Activated T-cell treated with anti-CD3 and anti-CD28 coated beads, Interleukin-2, amount 50 U/mL, for 24 hours (primary cell): ENCODE data around the gene WHRN.

ENCODE experiments used
- DNase-seq: peaks from one replicate; pipeline ENCODE4 v3.0.0-alpha.2; 2020
- H3K27ac Mint-ChIP-seq: 2 replicates; pipeline ENCODE4 v1.8.0; 2020; ENCODE audit warnings: mild to moderate bottlenecking, mixed read lengths
- H3K27me3 Mint-ChIP-seq: 2 replicates; pipeline ENCODE4 v1.8.0; 2020; ENCODE audit warnings: mixed read lengths
- H3K36me3 Mint-ChIP-seq: 2 replicates; pipeline ENCODE4 v1.8.0; 2020; ENCODE audit warnings: low read depth, mixed read lengths
- H3K4me1 Mint-ChIP-seq: 2 replicates; pipeline ENCODE4 v1.8.0; 2020; ENCODE audit warnings: low read depth, mixed read lengths
- H3K4me3 Mint-ChIP-seq: 2 replicates; pipeline ENCODE4 v1.8.0; 2020; ENCODE audit warnings: mild to moderate bottlenecking, moderate library complexity, mixed read lengths
- H3K9me3 Mint-ChIP-seq: 2 replicates; pipeline ENCODE4 v1.8.0; 2020; ENCODE audit warnings: mixed read lengths

WHRN gene

DNA sequence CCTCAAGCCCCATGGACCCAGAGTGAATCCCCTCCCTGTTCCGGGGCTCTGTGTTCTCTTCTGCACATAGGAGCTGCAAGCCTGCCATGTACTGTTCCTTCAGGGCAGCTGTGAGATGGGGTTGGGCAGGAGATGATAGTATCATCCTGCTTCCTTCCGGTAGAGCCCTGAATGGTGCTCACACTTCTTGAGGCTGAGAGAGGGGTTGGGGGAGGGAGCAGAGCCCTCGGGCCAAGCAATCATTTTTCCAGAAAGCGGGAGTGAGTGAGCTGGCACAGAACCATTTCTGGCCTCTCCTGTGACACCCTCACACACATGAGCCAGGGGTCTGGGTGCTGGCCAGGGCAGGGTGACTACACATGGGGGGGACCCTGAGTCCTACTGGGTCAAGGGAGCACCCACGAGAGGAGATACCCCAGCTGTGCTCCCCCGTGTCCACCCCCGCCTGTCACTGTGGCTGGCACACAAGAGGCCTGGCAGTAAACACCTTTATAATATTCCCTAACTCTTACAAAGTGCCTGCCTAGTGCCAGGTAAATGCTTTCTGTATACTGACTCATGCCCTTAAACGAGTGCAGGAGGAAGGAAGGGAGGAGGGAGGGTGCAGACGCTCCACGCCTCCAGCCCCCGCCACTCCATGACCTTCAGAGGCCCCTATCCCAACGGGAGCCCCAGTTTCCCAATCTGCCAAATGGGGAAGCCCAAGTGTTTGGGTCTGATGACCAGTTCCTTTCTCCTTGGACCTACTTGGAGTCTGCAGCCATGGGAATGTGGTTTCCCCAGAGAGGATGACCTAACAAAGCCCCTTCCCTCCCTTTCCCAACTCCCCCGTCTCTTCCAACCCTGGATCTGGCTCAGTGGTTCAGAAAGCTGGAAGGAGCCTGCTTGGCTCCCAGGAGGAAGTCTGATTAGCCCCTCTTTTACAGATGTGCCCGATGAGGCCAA lies 133.0 kb downstream of the WHRN start:
- Mint-ChIP-seq H3K9me3 (no peaks in the 10 kb centered on the region), H3K27me3 (no peaks in the 10 kb centered on the region), H3K36me3 (peaks cover 93% of the 10 kb centered on the region), H3K4me1 (peaks cover 89% of the 10 kb centered on the region), H3K4me3 (peak overlapping the region; percentile 70), H3K27ac (peak overlapping the region; percentile 97)
- DNase-seq = peak; percentile 66

DNA sequence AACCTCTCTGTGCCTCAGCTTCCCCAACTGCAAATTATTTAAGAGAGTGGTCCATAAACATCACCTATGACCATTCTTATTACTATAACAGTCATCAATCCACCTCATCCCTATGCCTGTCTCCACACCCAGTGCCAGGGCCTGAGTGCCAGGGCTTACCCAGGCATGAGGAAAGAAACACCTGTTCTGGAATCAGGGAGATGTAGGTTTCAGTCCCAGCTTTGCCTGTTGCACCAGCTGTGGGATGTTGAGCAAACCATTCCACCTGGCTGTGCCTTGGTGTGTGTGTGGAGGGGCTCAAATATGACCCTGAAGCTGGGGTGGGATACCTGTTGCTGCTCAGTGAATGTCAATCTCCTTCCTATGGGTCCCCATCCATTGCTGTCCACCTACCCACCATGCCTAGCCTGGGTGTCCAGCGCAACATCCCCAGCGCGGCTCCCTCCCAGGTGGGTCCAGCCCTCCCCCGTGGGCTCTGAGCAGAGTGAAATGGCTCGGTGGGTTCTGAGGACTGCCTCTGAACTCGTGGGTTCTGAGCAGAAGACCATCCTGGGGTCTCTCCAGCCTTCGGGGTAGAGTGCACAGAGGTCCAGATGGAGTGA lies 133.8 kb downstream of the WHRN start:
- peak overlapping the region; percentile 70 for H3K4me3 Mint-ChIP-seq
- no peaks in the 10 kb centered on the region for H3K27me3 Mint-ChIP-seq
- no peaks in the 10 kb centered on the region for H3K9me3 Mint-ChIP-seq
- H3K4me1 Mint-ChIP-seq = peaks cover 89% of the 10 kb centered on the region
- peaks cover 91% of the 10 kb centered on the region for H3K36me3 Mint-ChIP-seq
- no peak for DNase-seq
- H3K27ac Mint-ChIP-seq = peak overlapping the region; percentile 97

DNA sequence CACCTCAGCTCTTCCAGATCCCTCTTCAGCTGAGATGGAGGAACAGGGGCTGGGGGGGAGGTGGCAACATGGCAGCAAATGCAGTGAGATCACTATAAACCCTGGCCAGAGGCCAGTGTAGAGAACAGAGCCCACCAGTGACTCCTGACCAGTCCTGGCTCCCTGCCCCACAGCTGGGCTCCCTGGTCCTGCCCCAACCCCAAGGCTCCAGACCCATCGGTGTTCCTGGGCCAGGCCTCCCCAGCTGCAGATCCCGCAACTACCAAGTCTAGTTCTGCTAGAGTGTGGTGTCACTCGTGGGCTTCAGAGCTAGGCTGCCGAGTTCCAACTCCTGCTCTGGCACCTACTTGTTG lies 134.3 kb downstream of the WHRN start:
- H3K27ac Mint-ChIP-seq = peak overlapping the region; percentile 97
- peaks cover 93% of the 10 kb centered on the region for H3K36me3 Mint-ChIP-seq
- H3K4me3 Mint-ChIP-seq = no peak overlapping the region
- no peaks in the 10 kb centered on the region for H3K27me3 Mint-ChIP-seq
- DNase-seq = no peak
- H3K4me1 Mint-ChIP-seq = peaks cover 92% of the 10 kb centered on the region
- no peaks in the 10 kb centered on the region for H3K9me3 Mint-ChIP-seq

DNA sequence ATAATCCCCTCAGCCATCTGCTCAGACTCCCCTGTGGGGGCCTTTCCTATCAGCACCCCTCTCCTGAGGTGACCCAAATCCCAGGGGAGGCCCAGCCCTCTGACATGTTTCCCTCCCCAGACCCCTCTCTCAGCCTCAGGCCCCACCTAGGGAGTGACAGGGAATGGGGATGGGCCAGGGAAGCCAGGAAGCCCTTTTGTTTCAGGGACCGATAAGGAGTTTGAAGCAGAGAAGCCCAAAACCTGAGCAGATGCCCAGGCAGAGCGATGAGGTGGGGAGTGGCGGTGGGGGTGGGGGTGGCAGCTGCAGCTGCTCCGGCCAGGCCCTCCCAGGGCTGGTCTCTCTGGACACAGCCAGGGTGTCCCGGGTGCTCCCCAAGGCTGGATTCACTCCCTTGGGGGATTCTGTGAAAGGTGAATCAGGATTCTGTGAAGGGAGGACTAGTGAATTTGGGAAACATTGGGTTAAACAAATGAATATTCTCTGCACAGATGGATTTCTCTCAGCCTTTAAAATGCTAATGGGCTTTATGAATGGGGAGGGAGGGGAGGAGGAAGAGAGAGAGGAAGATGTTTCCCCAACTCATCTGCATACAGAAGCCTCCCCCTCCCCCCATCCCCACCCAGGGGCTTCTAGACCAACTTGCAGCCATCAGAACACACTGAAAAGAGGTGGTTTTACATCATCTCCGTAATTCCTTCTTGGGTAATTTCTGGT lies 134.9 kb downstream of the WHRN start:
- Mint-ChIP-seq H3K9me3 (no peaks in the 10 kb centered on the region), H3K4me1 (peaks cover 92% of the 10 kb centered on the region)

DNA sequence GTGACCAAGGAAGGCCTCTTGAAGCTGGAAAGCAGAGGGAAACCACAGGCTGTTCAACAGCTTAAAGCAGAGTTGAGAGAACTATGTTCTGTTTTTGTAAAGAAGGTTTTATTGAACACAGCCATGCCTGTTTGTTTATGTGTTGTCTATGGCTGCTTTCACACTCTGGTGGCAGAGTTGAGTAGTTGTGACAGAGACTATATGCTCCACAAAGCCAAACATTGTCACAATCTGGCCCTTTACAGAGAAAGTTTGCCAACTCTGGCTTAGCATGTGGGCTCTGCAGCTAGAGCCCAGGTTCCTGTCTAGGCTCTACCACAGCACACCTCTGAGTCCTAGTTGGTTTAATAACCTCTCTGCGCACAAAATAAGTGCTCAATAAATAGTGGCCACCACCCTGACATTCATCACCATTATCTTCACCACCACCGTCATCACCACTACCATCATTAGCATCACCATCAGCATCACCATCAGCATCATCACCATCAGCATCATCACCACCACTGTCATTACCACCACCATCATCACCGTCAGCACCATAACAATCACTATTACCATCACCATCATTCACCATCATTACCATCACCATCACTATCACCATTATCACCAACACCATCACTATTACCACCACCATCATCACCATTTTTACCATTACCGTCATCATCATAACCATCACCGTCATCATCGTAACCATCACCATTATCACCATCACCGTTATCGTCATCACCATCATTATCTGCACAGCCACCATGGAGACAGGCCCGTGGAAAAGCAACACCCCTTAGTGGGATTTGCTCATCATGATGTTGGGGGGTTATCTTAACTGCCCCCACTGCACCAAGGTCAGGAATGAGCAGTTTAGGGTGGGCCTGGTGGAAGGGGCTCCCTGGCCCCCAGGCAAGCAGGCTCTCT lies 135.8 kb downstream of the WHRN start:
- Mint-ChIP-seq H3K36me3 (peaks cover 93% of the 10 kb centered on the region), H3K4me3 (no peak overlapping the region), H3K9me3 (no peaks in the 10 kb centered on the region), H3K4me1 (peaks cover 91% of the 10 kb centered on the region), H3K27me3 (no peaks in the 10 kb centered on the region), H3K27ac (peak overlapping the region; percentile 72)
- DNase-seq = no peak

More for the DNA sequence above, 134.9 kb downstream of the WHRN start:
- no peak for DNase-seq
- H3K36me3 Mint-ChIP-seq = peaks cover 94% of the 10 kb centered on the region
- H3K27me3 Mint-ChIP-seq = no peaks in the 10 kb centered on the region
- H3K27ac Mint-ChIP-seq = peak overlapping the region; percentile 97
- no peak overlapping the region for H3K4me3 Mint-ChIP-seq

DNA sequence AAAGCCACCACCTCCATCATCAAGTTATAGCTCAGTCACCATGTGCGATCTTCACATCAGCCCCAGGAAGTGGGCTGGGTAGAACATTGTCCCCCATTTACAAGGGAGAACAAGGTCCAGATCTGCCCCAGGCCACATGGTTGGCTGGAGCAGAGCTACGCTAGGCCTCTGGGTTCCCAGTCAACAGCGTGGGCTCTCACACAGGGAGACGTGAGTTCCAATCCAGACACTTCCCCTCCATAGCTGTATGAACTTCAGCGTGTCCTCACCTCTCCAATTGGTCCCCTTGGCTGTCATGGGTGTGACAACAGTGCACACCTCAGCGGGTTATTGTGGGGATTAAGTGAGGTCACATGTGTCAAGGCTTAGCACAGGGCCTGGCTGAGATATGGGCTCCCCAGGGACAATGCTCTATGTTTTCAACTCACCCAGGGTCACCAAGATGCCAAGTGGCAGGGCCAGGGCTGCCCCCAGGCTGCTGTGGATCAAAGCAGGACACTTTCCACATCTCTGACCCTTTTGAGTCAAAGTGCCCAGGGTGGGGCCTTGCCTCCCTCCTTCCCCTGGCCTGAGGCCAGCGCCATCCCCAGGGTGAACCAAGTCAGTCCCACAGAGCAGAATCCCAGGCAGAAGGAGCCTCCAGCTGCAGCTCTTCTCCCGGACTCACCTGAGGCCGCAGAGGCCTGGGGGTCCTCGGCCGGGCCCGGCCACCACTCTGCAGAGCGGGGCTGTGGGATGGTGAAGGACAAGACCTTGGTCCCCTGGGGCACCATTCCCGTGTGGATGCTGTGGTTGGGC lies 137.3 kb downstream of the WHRN start:
- H3K4me3 Mint-ChIP-seq = no peak overlapping the region
- H3K27ac Mint-ChIP-seq = peak overlapping the region; percentile 92
- H3K36me3 Mint-ChIP-seq = peaks cover 93% of the 10 kb centered on the region

DNA sequence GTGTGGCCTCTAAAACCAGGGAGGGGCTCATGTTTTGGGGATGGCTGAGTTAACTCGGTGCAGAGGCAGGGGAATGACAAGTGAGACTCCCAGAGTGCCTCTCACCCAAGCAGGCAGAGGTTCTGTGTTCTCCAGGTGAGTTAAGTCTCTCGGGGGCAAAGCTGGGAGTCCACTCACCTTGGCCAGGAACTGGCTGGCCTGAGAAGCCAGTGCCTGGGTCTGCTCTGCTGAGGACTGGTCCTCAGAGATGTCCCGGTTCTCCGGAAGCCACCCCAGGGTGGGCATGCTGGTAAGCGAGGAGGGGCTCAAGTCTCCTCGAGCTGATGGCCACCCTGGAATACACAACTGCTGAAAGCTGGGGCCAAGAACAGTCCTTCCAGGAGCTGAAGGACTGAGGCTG lies 137.9 kb downstream of the WHRN start:
- H3K27ac Mint-ChIP-seq = peak overlapping the region; percentile 92
- no peak for DNase-seq
- no peaks in the 10 kb centered on the region for H3K9me3 Mint-ChIP-seq
- H3K36me3 Mint-ChIP-seq = peaks cover 93% of the 10 kb centered on the region
- peaks cover 92% of the 10 kb centered on the region for H3K4me1 Mint-ChIP-seq
- peak overlapping the region; percentile 21 for H3K4me3 Mint-ChIP-seq
- H3K27me3 Mint-ChIP-seq = no peaks in the 10 kb centered on the region

More for the DNA sequence above, 137.3 kb downstream of the WHRN start:
- Mint-ChIP-seq H3K27me3 (no peaks in the 10 kb centered on the region), H3K9me3 (no peaks in the 10 kb centered on the region), H3K4me1 (peaks cover 92% of the 10 kb centered on the region)
- no peak for DNase-seq

DNA sequence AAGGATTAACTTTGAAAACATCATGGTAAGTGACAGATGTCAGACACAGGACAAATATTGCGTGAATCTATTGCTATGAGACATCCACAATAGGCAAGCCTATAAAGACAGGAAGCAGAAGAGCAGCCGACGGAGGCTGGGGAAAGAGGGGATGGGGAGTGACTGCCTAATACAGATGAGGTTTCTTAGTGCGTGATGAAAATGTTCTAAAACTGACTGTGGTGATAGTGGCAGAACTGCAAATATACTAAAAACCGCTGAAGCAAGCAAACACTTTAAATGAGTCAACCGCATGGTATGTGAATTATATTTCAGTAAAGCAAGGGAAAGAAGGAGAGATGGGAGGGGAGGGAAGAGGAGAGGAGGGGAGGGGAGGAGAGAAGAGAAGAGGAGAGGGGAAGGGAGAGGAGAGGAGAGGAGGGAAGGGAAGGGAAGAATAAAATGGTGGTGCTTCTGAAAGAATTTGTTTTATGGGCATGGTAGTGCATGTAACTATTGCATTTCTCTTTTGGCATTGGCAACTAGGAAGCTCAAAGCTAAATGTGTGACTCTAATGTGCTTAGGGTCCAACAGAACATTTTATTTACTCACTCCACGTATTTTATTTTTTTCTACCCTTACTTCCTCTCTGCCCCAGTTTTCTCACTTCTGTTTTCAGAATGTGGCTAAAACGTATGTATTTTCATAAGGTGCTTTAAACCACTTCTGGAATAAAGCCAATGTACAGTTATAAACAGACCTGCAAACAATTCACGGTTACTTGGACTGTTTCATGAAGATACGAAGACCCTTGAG lies 138.7 kb downstream of the WHRN start:
- Mint-ChIP-seq H3K27me3 (no peaks in the 10 kb centered on the region), H3K4me1 (peaks cover 88% of the 10 kb centered on the region), H3K36me3 (peaks cover 93% of the 10 kb centered on the region), H3K4me3 (peak overlapping the region; percentile 21), H3K9me3 (no peaks in the 10 kb centered on the region), H3K27ac (peak overlapping the region; percentile 92)
- DNase-seq = no peak

DNA sequence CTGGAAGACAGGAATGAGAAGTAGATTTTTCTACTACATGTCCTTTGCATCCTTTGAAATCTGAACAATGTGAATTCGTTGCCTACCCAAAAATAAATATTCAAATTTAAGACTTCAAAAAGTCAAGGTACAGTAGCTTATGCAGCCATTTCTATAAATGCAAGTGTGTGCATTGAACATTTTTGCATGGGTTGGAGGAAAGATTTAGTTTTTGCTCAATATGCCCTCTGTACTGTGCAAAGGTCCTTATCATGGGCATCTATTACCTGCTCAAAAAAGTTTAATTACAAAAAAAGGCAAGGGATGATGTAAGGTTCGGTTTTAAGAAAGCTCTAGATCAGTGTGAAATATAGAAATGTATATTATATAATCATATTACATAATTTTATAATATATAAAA lies 140.1 kb downstream of the WHRN start:
- H3K9me3 Mint-ChIP-seq = no peaks in the 10 kb centered on the region
- peaks cover 89% of the 10 kb centered on the region for H3K4me1 Mint-ChIP-seq
- no peak overlapping the region for H3K4me3 Mint-ChIP-seq
- peak overlapping the region; percentile 94 for H3K27ac Mint-ChIP-seq
- DNase-seq = no peak
- H3K36me3 Mint-ChIP-seq = peaks cover 94% of the 10 kb centered on the region
- H3K27me3 Mint-ChIP-seq = no peaks in the 10 kb centered on the region

DNA sequence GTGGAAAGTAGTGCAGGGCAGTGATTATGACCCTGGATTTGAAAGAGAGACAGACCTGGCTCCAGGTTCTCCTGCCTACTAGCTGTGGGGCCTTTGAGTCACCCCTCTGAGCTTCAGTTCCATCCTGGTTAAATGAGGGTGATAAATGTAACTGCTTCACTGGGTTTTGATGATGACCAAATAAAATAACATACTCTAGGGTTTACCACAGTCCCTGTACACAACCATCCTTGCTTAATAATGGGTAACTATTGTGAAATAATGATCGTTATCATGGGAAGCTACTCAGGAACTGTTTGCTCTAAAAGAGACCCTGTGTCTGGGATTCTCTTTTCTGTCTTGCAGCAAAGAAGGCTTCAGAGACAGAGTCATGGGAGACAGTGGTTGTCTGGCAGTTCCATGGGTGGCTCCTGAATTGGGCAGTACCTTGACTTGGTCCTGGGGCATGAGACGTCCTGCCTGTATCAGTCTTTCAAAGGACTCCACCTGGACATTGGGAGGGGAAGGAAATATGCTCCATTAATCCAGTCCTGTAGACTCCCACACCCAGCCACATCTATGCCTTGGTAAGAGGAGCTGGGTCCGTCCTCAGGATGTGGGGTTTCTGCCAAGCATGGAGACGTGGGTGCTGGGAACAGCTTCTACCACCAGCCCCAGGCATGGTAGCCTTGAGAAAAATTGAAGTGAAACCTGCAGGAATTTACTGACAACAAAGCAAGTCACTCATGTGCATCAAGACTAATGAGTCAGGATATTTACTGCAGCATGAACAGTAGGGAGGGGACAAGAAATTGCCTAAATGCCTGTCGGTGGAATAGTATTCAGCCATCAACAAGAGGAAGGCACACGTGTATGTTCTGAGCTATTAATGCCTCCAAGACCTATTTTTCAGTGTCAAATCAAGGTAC lies 140.9 kb downstream of the WHRN start:
- DNase-seq = no peak

DNA sequence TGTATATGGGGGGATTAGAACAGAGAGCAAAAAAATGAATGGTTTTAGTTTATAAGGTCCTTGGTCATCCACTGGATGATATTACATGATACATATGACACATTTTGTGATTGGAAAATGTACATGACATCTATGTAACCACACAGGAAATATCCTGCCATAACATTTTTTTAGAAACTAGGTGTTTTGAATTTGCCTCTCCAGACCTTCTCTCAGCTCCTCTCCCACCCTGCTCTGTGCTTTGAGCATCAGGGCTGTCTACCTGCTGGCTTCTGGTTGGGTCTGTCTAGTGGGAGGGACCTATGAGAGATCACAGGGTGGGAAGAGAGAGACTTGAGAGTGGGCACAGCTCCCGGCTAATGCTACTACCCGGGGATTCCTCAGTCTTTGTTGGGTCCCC lies 141.8 kb downstream of the WHRN start:
- no peaks in the 10 kb centered on the region for H3K27me3 Mint-ChIP-seq
- H3K36me3 Mint-ChIP-seq = peaks cover 96% of the 10 kb centered on the region
- H3K9me3 Mint-ChIP-seq = no peaks in the 10 kb centered on the region

More for the DNA sequence above, 140.9 kb downstream of the WHRN start:
- Mint-ChIP-seq H3K9me3 (no peaks in the 10 kb centered on the region), H3K4me1 (peaks cover 89% of the 10 kb centered on the region), H3K36me3 (peaks cover 94% of the 10 kb centered on the region), H3K27ac (peak overlapping the region; percentile 94), H3K27me3 (no peaks in the 10 kb centered on the region), H3K4me3 (peak overlapping the region; percentile 15)

DNA sequence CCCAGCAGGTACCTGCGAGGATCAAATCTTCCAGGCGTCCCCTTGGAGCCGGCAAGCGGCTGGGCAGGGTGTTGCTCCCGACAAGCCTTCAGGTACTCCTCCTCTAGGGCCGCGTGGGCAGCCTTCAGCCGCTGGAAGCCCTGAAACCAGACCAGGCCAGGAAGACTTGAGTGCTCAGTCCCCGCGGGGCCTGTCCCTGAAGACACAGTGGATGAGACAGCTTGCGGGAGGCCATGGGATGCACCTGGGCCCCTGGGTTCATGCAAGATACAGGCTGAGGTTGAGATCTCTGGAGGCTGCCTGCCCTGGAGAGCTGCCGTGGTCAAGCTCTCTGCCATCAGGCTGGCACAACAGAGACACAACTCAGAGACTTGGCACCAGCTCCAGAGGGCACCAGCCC lies 142.9 kb downstream of the WHRN start:
- Mint-ChIP-seq H3K27ac (peak overlapping the region; percentile 94), H3K9me3 (no peaks in the 10 kb centered on the region), H3K4me3 (no peak overlapping the region), H3K27me3 (no peaks in the 10 kb centered on the region), H3K4me1 (peaks cover 78% of the 10 kb centered on the region), H3K36me3 (peaks cover 96% of the 10 kb centered on the region)
- DNase-seq = no peak

More for the DNA sequence above, 141.8 kb downstream of the WHRN start:
- H3K4me1 Mint-ChIP-seq = peaks cover 83% of the 10 kb centered on the region
- no peak for DNase-seq
- H3K27ac Mint-ChIP-seq = peak overlapping the region; percentile 94
- peak overlapping the region; percentile 37 for H3K4me3 Mint-ChIP-seq
